ENCODE data around the gene TNFSF18. TPM values are rescaled to one million over a fixed set of nuclear protein-coding genes. Genes with fewer than 3 reads are reported as not detected.

Gene TNFSF18
- total RNA-seq, 1 donor from 2014 or later = 0.58 TPM

- TF ChIP-seq CTCF (conservative IDR thresholded peaks at IDR 0.05) = peak; percentile 22
- Mint-ChIP-seq H3K4me1 (ENCODE audit: unreplicated experiment) (no peaks in the 10 kb centered on the region), H3K27ac (no peak overlapping the region), H3K36me3 (no peaks in the 10 kb centered on the region), H3K9me3 (no peaks in the 10 kb centered on the region), H3K27me3 (no peaks in the 10 kb centered on the region), H3K4me3 (no peak overlapping the region)
- no peak for DNase-seq (ENCODE audit: extremely low spot score, unreplicated experiment)
These were observed 45.4 kb downstream of the TNFSF18 start for GRCh38 chr1:173005196-173005864.

GRCh38 chr1:173002891-173003838, 47.6 kb downstream of the TNFSF18 start:
- no peak for TF ChIP-seq CTCF (conservative IDR thresholded peaks at IDR 0.05)
- H3K27me3 Mint-ChIP-seq = no peaks in the 10 kb centered on the region
- DNase-seq (ENCODE audit: extremely low spot score, unreplicated experiment) = no peak
- H3K4me1 Mint-ChIP-seq (ENCODE audit: unreplicated experiment) = no peaks in the 10 kb centered on the region
- no peak overlapping the region for H3K4me3 Mint-ChIP-seq
- H3K9me3 Mint-ChIP-seq = peaks cover 6% of the 10 kb centered on the region
- no peak overlapping the region for H3K27ac Mint-ChIP-seq
- H3K36me3 Mint-ChIP-seq = no peaks in the 10 kb centered on the region

- Mint-ChIP-seq H3K36me3 (no peaks in the 10 kb centered on the region), H3K27ac (no peak overlapping the region), H3K4me1 (ENCODE audit: unreplicated experiment) (no peaks in the 10 kb centered on the region), H3K9me3 (peaks cover 6% of the 10 kb centered on the region), H3K27me3 (no peaks in the 10 kb centered on the region), H3K4me3 (no peak overlapping the region)
- no peak for TF ChIP-seq CTCF (conservative IDR thresholded peaks at IDR 0.05)
- DNase-seq (ENCODE audit: extremely low spot score, unreplicated experiment) = no peak
These were observed 51.4 kb downstream of the TNFSF18 start for GRCh38 chr1:172999349-172999748.

- H3K9me3 Mint-ChIP-seq = peaks cover 6% of the 10 kb centered on the region
- H3K36me3 Mint-ChIP-seq = no peaks in the 10 kb centered on the region
- no peak overlapping the region for H3K4me3 Mint-ChIP-seq
- no peak for DNase-seq (ENCODE audit: extremely low spot score, unreplicated experiment)
- TF ChIP-seq CTCF (conservative IDR thresholded peaks at IDR 0.05) = no peak
- H3K27me3 Mint-ChIP-seq = no peaks in the 10 kb centered on the region
- H3K27ac Mint-ChIP-seq = no peak overlapping the region
- no peaks in the 10 kb centered on the region for H3K4me1 Mint-ChIP-seq (ENCODE audit: unreplicated experiment)
These were observed 52.8 kb downstream of the TNFSF18 start for GRCh38 chr1:172997941-172998361.

GRCh38 chr1:172993640-172994039, 57.1 kb downstream of the TNFSF18 start:
- no peak for DNase-seq (ENCODE audit: extremely low spot score, unreplicated experiment)
- no peak for TF ChIP-seq CTCF (conservative IDR thresholded peaks at IDR 0.05)
- no peaks in the 10 kb centered on the region for H3K4me1 Mint-ChIP-seq (ENCODE audit: unreplicated experiment)
- H3K9me3 Mint-ChIP-seq = peaks cover 1% of the 10 kb centered on the region
- H3K4me3 Mint-ChIP-seq = no peak overlapping the region
- H3K27me3 Mint-ChIP-seq = no peaks in the 10 kb centered on the region
- H3K36me3 Mint-ChIP-seq = no peaks in the 10 kb centered on the region
- no peak overlapping the region for H3K27ac Mint-ChIP-seq

Data from type B pancreatic cell (in vitro differentiated cells).